ENCODE results near the gene EXOC6B. TPM values are rescaled to one million over a fixed set of nuclear protein-coding genes. Genes with fewer than 3 reads are reported as not detected.

Gene EXOC6B
- 1 to 10 TPM; 8.5 to 8.6 TPM for total RNA-seq

DNA sequence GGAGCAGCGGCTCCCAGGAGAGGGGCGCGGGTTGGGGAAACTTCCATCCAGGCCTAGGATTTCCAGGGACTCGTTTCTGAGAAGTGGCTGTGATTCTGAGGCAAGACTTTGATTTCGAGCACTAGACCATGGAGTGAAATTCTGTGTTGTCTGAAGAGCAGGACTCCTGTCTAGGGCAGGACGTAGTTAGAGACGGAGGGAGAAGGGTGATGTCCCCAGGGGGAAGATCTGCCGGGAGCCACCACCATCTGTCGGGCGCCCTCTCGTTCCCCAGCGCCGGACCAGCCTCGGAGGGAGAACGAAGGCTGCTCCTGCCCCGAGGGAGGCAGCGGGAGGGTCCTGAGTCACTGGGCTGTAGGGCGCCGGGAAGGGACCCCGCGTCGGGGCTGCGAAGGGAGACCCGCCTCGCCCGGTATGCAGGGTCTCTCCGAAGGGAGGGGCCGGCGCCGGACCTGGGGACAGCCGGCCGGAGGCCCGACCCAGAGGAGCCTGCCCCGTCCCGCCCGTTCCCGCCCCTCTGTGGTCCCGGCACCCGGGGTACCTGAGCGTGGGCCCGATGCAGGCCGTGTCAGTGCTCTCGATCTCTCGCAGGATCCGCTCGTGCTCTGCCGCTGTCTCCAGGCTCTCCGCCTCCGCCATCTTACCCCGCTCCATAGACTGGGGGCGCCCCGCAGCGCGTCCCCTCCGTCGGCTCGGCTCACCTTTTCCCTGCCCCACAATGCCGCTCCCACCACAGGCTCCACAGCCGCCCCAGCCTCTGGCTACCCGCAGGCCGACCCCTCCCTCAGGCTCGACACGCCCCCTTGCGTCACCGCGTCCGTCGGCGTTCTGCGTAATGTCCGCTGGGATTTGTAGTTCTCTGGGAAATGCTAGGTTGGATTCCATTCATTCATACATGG, at the start of gene EXOC6B:
EXOC6B (minus strand) TSS at position 777 of the 899 bp plus-strand sequence.
- ChIA-PET POLR2A (no interaction called here), CTCF (interaction anchor here (1.7 kb wide), 1 partner anchor 34 kb away, joined by 8 read pairs; no protein-coding TSS in a partner anchor)
- H3K9me3 Mint-ChIP-seq: no peaks in the 10 kb centered on the region
- peak; percentile 89 for DNase-seq
- no peaks in the 10 kb centered on the region for H3K27me3 Mint-ChIP-seq
- peak within 1 kb of the TSS; percentile 2 for H3K27ac Mint-ChIP-seq
- intact Hi-C loops (cut with micrococcal nuclease): loop anchor here (2.0 kb wide), 2 partner anchors 47 to 55 kb away; no protein-coding TSS in a partner anchor
- peaks cover 38% of the 10 kb centered on the region for H3K4me1 Mint-ChIP-seq (ENCODE audit: low read depth)
- peaks cover 3% of the 10 kb centered on the region for H3K36me3 Mint-ChIP-seq
- H3K4me3 Mint-ChIP-seq: peak within 1 kb of the TSS; percentile 83

DNA sequence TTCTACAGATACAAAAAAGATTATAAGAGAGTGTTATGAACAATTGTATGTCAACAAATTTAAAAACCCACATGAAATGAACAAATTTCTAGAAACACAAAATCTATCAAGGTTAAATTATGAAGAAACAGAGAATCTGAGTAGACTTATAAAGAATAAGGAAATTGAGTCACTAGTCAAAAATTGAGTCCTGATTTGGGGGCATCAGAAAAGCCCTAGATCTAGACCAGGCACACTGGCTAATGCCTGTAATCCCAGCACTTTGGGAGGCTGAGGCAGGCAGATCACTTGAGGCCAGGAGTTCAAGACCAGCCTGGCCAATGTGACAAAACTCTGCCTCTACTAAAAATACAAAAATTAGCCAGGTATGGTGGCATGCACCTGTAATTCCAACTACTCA, 46.0 kb upstream of the EXOC6B start:
- peaks cover 24% of the 10 kb centered on the region for H3K27me3 Mint-ChIP-seq
- H3K4me1 Mint-ChIP-seq (ENCODE audit: low read depth): no peaks in the 10 kb centered on the region
- H3K4me3 Mint-ChIP-seq: no peak overlapping the region
- ChIA-PET CTCF (interaction anchor here (1.0 to 1.6 kb wide), 2 partner anchors 12 to 16 kb away, joined by 3 to 4 read pairs; partner anchors contain the start of gene SPR), POLR2A (no interaction called here)
- intact Hi-C loops (cut with micrococcal nuclease): no loop called here
- H3K9me3 Mint-ChIP-seq: peaks cover 3% of the 10 kb centered on the region
- H3K36me3 Mint-ChIP-seq: no peaks in the 10 kb centered on the region
- DNase-seq: no peak
- no peak overlapping the region for H3K27ac Mint-ChIP-seq

DNA sequence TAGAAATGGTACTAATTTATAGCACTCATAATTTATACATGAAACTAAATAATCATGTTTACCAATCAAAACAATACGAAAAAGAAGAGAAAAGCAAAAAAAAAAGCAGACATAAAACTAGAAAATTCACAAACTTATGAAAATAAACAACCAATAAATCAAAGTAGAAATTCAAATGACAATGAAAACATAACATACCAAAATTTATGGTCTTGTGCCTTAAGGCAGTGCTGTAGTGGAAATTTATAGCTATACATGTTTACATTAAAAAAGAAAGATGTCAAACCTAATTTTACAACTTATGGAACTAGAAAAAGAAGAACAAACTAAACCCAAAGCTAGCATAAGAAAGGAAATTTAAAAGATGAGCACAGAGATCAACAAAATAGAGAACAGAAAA, 45.2 kb upstream of the EXOC6B start:
- Mint-ChIP-seq H3K36me3 (no peaks in the 10 kb centered on the region), H3K27ac (no peak overlapping the region), H3K27me3 (peaks cover 27% of the 10 kb centered on the region), H3K4me1 (ENCODE audit: low read depth) (no peaks in the 10 kb centered on the region), H3K9me3 (peaks cover 3% of the 10 kb centered on the region), H3K4me3 (no peak overlapping the region)
- intact Hi-C loops (cut with micrococcal nuclease): no loop called here
- CTCF ChIA-PET: interaction anchor here (0.8 to 1.0 kb wide), 2 partner anchors 17 to 25 kb away, joined by 3 to 4 read pairs; partner anchors contain the start of gene SPR
- POLR2A ChIA-PET: no interaction called here
- no peak for DNase-seq

DNA sequence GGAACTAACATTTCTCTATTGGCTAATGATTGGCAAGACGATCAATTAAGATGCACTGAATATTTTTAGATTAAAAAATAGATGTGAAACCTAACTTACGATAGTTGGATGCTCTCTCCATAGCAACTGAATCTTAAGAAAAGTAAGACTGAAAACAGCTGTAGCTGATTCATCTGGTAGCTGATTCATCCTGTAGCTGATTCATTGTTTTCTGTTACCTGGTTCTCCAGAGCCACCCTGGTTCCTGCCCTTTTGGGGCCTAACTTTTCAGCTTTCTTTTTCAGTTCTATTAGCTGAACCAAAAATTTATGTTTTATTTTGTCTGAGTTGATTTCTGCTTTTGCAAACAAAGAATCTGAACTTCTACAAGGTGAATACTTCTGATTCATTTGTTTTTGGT, 38.7 kb upstream of the EXOC6B start:
- ChIA-PET POLR2A (interaction anchor here (1.0 kb wide), 1 partner anchor 53 kb away, joined by 3 read pairs; the partner anchor contains the start of gene EMX1), CTCF (interaction anchor here (0.9 to 5.7 kb wide), 15 partner anchors 10 to 312 kb away, joined by 3 to 40 read pairs (median 9); partner anchors contain the start of gene SPR)
- peak; percentile 61 for DNase-seq
- intact Hi-C loops (cut with micrococcal nuclease): loop anchor here (1.0 to 5.0 kb wide), 2 partner anchors 40 to 53 kb away; partner anchors contain the start of gene EMX1
- H3K27me3 Mint-ChIP-seq: peaks cover 46% of the 10 kb centered on the region
- no peak overlapping the region for H3K4me3 Mint-ChIP-seq
- peaks cover 9% of the 10 kb centered on the region for H3K4me1 Mint-ChIP-seq (ENCODE audit: low read depth)
- H3K36me3 Mint-ChIP-seq: no peaks in the 10 kb centered on the region
- no peak overlapping the region for H3K27ac Mint-ChIP-seq
- H3K9me3 Mint-ChIP-seq: no peaks in the 10 kb centered on the region

DNA sequence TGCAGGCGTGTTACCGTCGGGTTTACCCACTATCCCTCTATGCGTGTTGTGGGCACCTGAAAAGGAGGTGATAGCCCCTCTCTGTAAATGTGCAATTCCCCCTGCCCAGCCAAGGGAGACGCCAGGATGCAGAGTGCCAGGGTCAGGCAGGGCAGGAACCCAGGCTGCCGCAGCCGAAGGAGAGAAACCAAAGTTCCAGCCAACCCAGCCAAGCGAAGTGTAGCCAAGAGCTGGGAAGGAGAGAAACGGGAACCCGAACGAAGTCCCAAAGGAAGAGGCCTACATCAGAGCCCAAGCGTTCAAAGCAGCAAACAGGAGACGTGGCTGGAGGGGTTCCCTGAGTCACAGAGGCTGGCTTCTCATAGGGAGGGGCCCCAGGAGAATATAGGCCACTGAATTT, 37.2 kb upstream of the EXOC6B start:
- no peaks in the 10 kb centered on the region for H3K9me3 Mint-ChIP-seq
- ChIA-PET POLR2A (no interaction called here), CTCF (interaction anchor here (0.6 to 5.7 kb wide), 27 partner anchors 9 to 1311 kb away, joined by 3 to 40 read pairs (median 5); partner anchors contain the start of genes EMX1 and SPR)
- intact Hi-C loops (cut with micrococcal nuclease): loop anchor here (2.0 to 5.0 kb wide), 2 partner anchors 24 to 54 kb away; partner anchors contain the start of genes EMX1 and SPR
- H3K27me3 Mint-ChIP-seq: peaks cover 46% of the 10 kb centered on the region
- no peak overlapping the region for H3K27ac Mint-ChIP-seq
- no peaks in the 10 kb centered on the region for H3K36me3 Mint-ChIP-seq
- H3K4me3 Mint-ChIP-seq: no peak overlapping the region
- H3K4me1 Mint-ChIP-seq (ENCODE audit: low read depth): peaks cover 9% of the 10 kb centered on the region
- no peak for DNase-seq

DNA sequence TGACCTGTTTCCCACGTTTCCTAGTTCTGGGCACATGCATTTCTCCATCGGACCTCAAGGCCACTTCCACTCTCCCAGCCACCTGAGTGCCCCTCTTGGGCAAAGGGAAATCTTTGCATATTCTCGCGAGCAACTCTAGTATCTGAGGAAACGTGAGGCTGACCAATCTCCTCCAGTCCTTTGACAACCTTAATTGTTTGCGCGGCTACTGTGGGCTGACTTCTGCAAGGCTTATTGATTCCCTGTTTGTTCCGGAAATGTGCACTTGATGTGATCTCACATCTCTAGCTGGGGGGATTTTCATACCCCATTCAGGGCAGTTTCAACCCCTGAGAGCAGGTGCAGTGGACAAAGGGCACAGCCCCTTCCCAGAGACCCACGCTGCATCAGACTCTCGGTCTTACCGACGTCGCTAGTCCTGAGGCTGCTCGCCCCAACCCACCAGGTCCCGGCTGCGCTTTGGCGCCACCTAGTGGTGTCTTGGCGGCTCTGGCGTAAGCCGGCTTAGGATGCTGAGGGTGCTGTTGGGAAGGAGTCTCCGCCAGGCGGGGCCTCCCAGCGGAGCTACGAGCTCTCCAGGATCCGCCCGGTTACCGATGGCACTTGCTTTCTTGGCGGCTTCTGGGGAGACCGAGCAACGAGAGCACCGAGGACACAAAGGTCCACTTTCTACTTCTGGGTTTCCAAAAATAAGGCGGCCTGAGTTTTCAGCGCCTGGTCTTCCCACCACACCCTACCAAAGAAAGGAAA, 36.6 kb upstream of the EXOC6B start:
- ChIA-PET POLR2A (no interaction called here), CTCF (interaction anchor here (0.6 to 5.7 kb wide), 31 partner anchors 8 to 1310 kb away, joined by 3 to 40 read pairs (median 5); partner anchors contain the start of genes EMX1 and SPR)
- H3K4me1 Mint-ChIP-seq (ENCODE audit: low read depth): peaks cover 9% of the 10 kb centered on the region
- H3K4me3 Mint-ChIP-seq: peak overlapping the region; percentile 21
- peak; percentile 92 for DNase-seq
- H3K9me3 Mint-ChIP-seq: no peaks in the 10 kb centered on the region
- H3K36me3 Mint-ChIP-seq: no peaks in the 10 kb centered on the region
- peaks cover 50% of the 10 kb centered on the region for H3K27me3 Mint-ChIP-seq
- intact Hi-C loops (cut with micrococcal nuclease): loop anchor here (2.0 to 5.0 kb wide), 2 partner anchors 24 to 55 kb away; partner anchors contain the start of genes EMX1 and SPR
- H3K27ac Mint-ChIP-seq: no peak overlapping the region

DNA sequence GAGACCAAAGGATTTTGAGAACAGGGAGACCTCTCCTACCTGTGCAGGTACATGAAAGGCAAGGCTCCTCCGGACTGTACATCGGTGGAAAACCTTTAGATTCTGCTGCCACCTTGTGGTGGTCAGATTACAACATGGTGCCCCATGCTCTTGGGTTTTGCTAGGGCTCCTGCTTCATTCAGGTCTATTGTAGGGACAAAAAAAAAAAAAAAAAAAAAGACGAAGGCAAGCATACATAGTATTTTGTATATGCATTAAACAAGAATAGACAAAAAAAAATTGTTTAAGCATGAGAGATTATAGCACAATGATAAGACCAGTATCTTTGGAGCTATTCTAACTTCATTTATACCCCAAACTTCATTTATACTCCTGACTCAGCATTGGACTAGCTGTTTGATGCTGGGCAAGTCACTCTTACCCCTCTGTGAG, 34.0 kb upstream of the EXOC6B start:
- POLR2A ChIA-PET: no interaction called here
- Mint-ChIP-seq H3K4me1 (ENCODE audit: low read depth) (peaks cover 9% of the 10 kb centered on the region), H3K9me3 (no peaks in the 10 kb centered on the region), H3K27me3 (peaks cover 56% of the 10 kb centered on the region), H3K36me3 (no peaks in the 10 kb centered on the region), H3K27ac (no peak overlapping the region), H3K4me3 (no peak overlapping the region)
- DNase-seq: peak; percentile 64
- intact Hi-C loops (cut with micrococcal nuclease): loop anchor here (1.0 to 5.0 kb wide), 2 partner anchors 57 to 89 kb away; partner anchors contain the start of gene EMX1
- CTCF ChIA-PET: interaction anchor here (0.6 to 2.1 kb wide), 26 partner anchors 10 to 154 kb away, joined by 3 to 26 read pairs (median 4); partner anchors contain the start of gene SPR

DNA sequence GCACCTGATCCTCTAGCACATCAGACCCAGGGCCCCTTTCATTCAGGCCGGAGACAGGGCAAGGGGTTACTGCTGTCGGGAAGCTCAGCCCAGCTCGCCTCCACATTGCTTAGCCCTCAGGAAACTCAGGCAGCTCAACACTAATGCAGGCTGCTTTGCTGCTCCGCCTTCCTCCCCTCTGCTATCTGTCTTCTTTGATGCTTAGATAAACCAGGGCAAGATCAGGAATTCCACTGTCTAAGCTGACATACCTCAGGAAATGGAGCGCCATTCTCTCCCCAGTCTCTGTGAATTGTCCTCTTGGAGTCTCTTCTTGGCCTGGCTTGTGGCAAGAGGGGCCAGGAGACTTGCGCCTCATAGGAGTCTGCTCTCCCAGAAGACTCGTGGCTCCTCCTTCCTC, 25.5 kb upstream of the EXOC6B start:
- ChIA-PET POLR2A (no interaction called here), CTCF (interaction anchor here (2.7 kb wide), 1 partner anchor 11 kb away, joined by 11 read pairs; no protein-coding TSS in a partner anchor)
- Mint-ChIP-seq H3K27me3 (peaks cover 32% of the 10 kb centered on the region), H3K36me3 (no peaks in the 10 kb centered on the region), H3K9me3 (no peaks in the 10 kb centered on the region), H3K4me3 (no peak overlapping the region), H3K4me1 (ENCODE audit: low read depth) (no peaks in the 10 kb centered on the region), H3K27ac (no peak overlapping the region)
- intact Hi-C loops (cut with micrococcal nuclease): no loop called here
- DNase-seq: no peak

DNA sequence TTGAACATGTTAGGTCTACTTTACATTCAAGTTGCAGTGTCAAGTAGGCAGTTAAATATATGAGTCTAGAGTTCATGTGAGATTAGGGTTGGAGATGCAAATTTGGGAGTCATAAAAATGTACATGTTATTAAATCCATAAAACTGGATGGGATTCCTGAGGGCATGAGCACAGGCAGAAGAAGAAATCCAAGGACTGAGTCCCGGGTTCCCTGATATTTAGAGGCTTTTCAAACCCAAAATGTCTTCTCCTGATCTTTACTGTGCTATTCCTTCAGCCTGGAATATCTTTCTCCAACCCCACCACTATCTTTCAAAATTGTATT, 23.3 kb upstream of the EXOC6B start:
- CTCF ChIA-PET: interaction anchor here (0.6 to 2.7 kb wide), 2 partner anchors 13 to 1050 kb away, joined by 4 to 11 read pairs; no protein-coding TSS in a partner anchor
- H3K4me1 Mint-ChIP-seq (ENCODE audit: low read depth): no peaks in the 10 kb centered on the region

DNA sequence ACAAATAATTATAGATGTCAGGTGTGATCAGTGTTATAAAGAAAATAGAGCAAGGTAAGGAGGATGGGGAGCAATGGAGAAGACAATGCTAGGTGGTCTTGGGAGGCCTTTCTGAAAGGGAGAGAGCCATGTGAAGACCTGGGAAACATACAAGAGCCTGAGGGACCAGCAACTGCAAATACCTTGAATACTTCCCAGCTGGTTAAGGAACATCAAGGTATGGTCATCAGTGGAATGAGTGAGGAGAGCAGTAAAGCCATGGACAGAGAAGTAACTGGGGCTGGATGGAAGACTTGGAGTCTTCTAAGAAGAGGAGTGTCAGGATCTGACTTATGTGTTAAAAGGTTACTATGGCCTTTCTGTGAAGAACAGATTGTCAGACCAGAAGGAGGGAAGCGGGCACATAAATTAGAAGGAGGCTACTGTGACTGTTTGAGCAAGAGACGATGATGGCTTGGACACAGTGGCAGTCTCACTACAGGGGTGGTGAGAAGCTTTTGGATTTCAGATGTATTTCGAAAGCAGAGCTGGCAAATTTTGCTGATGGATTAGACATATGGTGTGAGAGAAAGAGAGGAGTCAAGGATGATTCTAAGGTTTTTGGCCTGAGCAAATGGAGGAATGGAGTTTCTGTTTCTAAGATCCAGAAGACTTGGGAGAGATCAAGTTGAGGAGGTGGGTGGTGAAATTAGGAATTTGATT, 22.8 kb upstream of the EXOC6B start:
- CTCF ChIA-PET: no interaction called here
- POLR2A ChIA-PET: no interaction called here
- Mint-ChIP-seq H3K4me1 (ENCODE audit: low read depth) (no peaks in the 10 kb centered on the region), H3K4me3 (no peak overlapping the region), H3K36me3 (no peaks in the 10 kb centered on the region), H3K9me3 (no peaks in the 10 kb centered on the region), H3K27ac (no peak overlapping the region), H3K27me3 (peaks cover 13% of the 10 kb centered on the region)
- intact Hi-C loops (cut with micrococcal nuclease): no loop called here
- no peak for DNase-seq

More for the DNA sequence above, 23.3 kb upstream of the EXOC6B start:
- Mint-ChIP-seq H3K27me3 (peaks cover 15% of the 10 kb centered on the region), H3K9me3 (no peaks in the 10 kb centered on the region), H3K36me3 (no peaks in the 10 kb centered on the region), H3K4me3 (no peak overlapping the region), H3K27ac (no peak overlapping the region)
- intact Hi-C loops (cut with micrococcal nuclease): no loop called here
- POLR2A ChIA-PET: interaction anchor here (0.6 kb wide), 1 partner anchor 46 kb away, joined by 6 read pairs; no protein-coding TSS in a partner anchor
- no peak for DNase-seq

DNA sequence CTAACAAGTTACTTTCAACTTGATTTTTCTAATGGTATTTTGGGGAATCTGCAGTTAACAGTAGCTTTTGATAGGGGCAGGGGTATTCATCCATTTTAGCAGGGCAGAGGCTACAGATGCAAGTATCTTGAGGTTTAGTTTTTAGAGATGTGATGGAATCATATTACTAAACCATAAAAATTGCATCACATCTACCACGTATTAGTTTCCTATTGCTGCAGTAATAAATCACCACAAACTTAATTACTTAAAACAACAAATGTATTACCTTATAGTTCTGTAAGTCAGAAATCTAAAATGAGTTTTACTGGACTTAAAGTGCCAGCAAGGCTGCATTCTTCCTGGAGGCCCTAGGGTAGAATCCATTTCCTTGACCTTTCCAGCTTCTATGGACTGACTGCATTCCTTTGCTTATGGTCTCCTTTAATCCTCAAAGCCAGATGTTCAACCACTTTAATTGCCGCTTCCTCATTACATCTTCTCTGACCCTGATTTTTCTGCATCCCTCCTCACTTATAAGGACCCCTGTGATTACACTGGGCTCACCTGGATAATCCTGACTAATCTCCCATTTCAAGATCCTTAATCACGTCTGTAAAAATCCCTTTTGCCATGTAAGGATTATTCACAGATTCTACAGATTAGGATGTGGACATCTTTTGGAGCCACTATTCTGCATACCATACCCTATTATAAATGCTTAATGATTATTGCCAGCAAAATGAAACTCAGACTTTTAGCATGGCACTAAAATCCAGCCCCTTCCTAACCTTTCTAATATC, 21.9 kb upstream of the EXOC6B start:
- no peak for DNase-seq
- POLR2A ChIA-PET: no interaction called here
- no peaks in the 10 kb centered on the region for H3K4me1 Mint-ChIP-seq (ENCODE audit: low read depth)
- intact Hi-C loops (cut with micrococcal nuclease): no loop called here
- peaks cover 11% of the 10 kb centered on the region for H3K27me3 Mint-ChIP-seq
- H3K27ac Mint-ChIP-seq: no peak overlapping the region
- no peak overlapping the region for H3K4me3 Mint-ChIP-seq
- no peaks in the 10 kb centered on the region for H3K36me3 Mint-ChIP-seq
- no peaks in the 10 kb centered on the region for H3K9me3 Mint-ChIP-seq
- CTCF ChIA-PET: no interaction called here

Data from activated CD4-positive, alpha-beta memory T cell treated with anti-CD3 and anti-CD28 coated beads for 36 hours (primary cell).